DMS53 (cell line): ENCODE results near the gene CYS1.

Experiments
- DNase-seq: peaks from one replicate; lab custom pipeline; 2025; lab: John Stamatoyannopoulos, UW

CYS1 gene

GRCh38 chr2:10047616-10048500 is 32.4 kb downstream of the CYS1 start:
- DNase-seq: no peak

GRCh38 chr2:10046931-10047330 is 33.3 kb downstream of the CYS1 start:
- no peak for DNase-seq

GRCh38 chr2:10045561-10046355 is 34.5 kb downstream of the CYS1 start:
- DNase-seq: peak; percentile 21

- peak; percentile 96 for DNase-seq
Observed at GRCh38 chr2:10043906-10044601, 36.2 kb downstream of the CYS1 start.

GRCh38 chr2:10043256-10043905 is 36.8 kb downstream of the CYS1 start, which contains the start of gene KLF11:
KLF11 (plus strand) TSS chr2:10043550; CDS start chr2:10043717, 167 bp downstream.
- peak; percentile 94 for DNase-seq

GRCh38 chr2:10042301-10043161 is 37.7 kb downstream of the CYS1 start:
- DNase-seq: peak; percentile 82

- no peak for DNase-seq
Observed at GRCh38 chr2:10041711-10042110, 38.5 kb downstream of the CYS1 start.

- DNase-seq: no peak
Observed at GRCh38 chr2:10039658-10040410, 40.4 kb downstream of the CYS1 start.

- DNase-seq: no peak
Observed at GRCh38 chr2:10038716-10039115, 41.5 kb downstream of the CYS1 start.

- no peak for DNase-seq
Observed at GRCh38 chr2:10038123-10038522, 42.1 kb downstream of the CYS1 start.

- peak; percentile 10 for DNase-seq
Observed at GRCh38 chr2:10036095-10036884, 43.9 kb downstream of the CYS1 start.

GRCh38 chr2:10035633-10036032 is 44.6 kb downstream of the CYS1 start:
- no peak for DNase-seq

GRCh38 chr2:10035053-10035422 is 45.2 kb downstream of the CYS1 start:
- DNase-seq: no peak

- no peak for DNase-seq
Observed at GRCh38 chr2:10034333-10035052, 45.7 kb downstream of the CYS1 start.

- no peak for DNase-seq
Observed at GRCh38 chr2:10033251-10034006, 46.8 kb downstream of the CYS1 start.

- no peak for DNase-seq
Observed at GRCh38 chr2:10032746-10033105, 47.5 kb downstream of the CYS1 start.

- DNase-seq: no peak
Observed at GRCh38 chr2:10031886-10032745, 48.1 kb downstream of the CYS1 start.
